ENCODE measurements around the gene COPG2. TPM values are rescaled to one million over a fixed set of nuclear protein-coding genes. Genes with fewer than 3 reads are reported as not detected.
"Not testable (repeated sequence)": the region's sequence is repeated elsewhere in the genome, so short reads cannot be mapped to it uniquely, and the experiment has no call there.

Gene COPG2
- total and polyA plus RNA-seq, 2 of the 8 experiments (the other 6 are each of a cell fraction or from before 2014, with no cell fraction given): 50.3 to 53.1 TPM

- not testable (repeated sequence) for DNase-seq (ENCODE audit: low read depth in 1 of 2, low spot score in 2 of 2); H2BK120ac ChIP-seq (replicated peaks; ENCODE audit: low read depth, low read length)
- peaks cover 18 to 20% of the 10 kb centered on the region in 2 experiments; a peak in 3 of 4 replicates for H3K9me3 ChIP-seq (ENCODE audit: insufficient read depth in 2 of 2, low read depth in 1 of 2, low read length in 1 of 2)
Measured at GRCh38 chr7:130692396-130692795, 23.8 kb upstream of the COPG2 start.

More at GRCh38 chr7:130692396-130692795, 23.8 kb upstream of the COPG2 start:
- H3K4me3 ChIP-seq (ENCODE audit: extremely low read depth in 1 of 4, insufficient read depth in 2 of 4, low read depth in 3 of 4, low read length in 4 of 4); H2BK20ac ChIP-seq (ENCODE audit: low read length); H4K8ac ChIP-seq (ENCODE audit: extremely low read depth, insufficient read depth, low read length); H3K36me3 ChIP-seq (ENCODE audit: control insufficient read depth in 2 of 4, insufficient read depth in 4 of 4, low read length in 3 of 4); FAIRE-seq; H2BK5ac ChIP-seq (ENCODE audit: low read depth, low read length); H3K56ac ChIP-seq (replicated peaks; ENCODE audit: insufficient read length, low read depth, low read length); H4K91ac ChIP-seq (replicated peaks; ENCODE audit: insufficient read length, low read length); H3K14ac ChIP-seq (ENCODE audit: insufficient read length); H3K4me1 ChIP-seq (replicated peaks in 1 of 4; ENCODE audit: control insufficient read depth in 3 of 4, insufficient read depth in 4 of 4, low read length in 3 of 4); H2BK15ac ChIP-seq (ENCODE audit: low read length); POLR2A ChIA-PET (ENCODE audit: partially characterized antibody); H2BK12ac ChIP-seq (ENCODE audit: low read depth, low read length); H3K4me2 ChIP-seq (ENCODE audit: insufficient read depth in 1 of 2, low read depth in 2 of 2, low read length in 2 of 2); H4K20me1 ChIP-seq (replicated peaks in 1 of 2; ENCODE audit: control insufficient read depth in 1 of 2, insufficient read depth in 2 of 2, low read length in 2 of 2); H3K23ac ChIP-seq (ENCODE audit: insufficient read length); H3K27ac ChIP-seq (ENCODE audit: low read depth, low read length); H4K5ac ChIP-seq (ENCODE audit: insufficient read length, low read depth, low read length); H3K18ac ChIP-seq (ENCODE audit: extremely low read depth, low read length); H2AK5ac ChIP-seq (ENCODE audit: low read depth, low read length); H3K79me1 ChIP-seq (ENCODE audit: low read depth, low read length); H3K9ac ChIP-seq (replicated peaks in 1 of 4; ENCODE audit: extremely low read depth in 1 of 4, low read depth in 3 of 4, low read length in 3 of 4); H3K27me3 ChIP-seq (replicated peaks in 1 of 4; ENCODE audit: control insufficient read depth in 3 of 4, extremely low read depth in 1 of 4, insufficient read depth in 3 of 4, low read length in 3 of 4); H3K23me2 ChIP-seq (ENCODE audit: low read depth, low read length); H3K79me2 ChIP-seq (ENCODE audit: control insufficient read depth in 1 of 2, insufficient read depth in 2 of 2, low read length in 2 of 2); H2AFZ ChIP-seq (ENCODE audit: low read length); H3K4ac ChIP-seq (replicated peaks; ENCODE audit: insufficient read length, low read depth, low read length): not testable (repeated sequence)
- CTCF ChIA-PET (ENCODE audit: partially characterized antibody): interaction anchor here (1.1 kb wide), 1 partner anchor 181 kb away, joined by 3 read pairs; no protein-coding TSS in a partner anchor
- WGBS, 2 experiments (ENCODE audit: extremely low coverage in 1 of 2, insufficient coverage in 1 of 2, insufficient read length in 1 of 2, insufficient replicate concordance in 2 of 2, low coverage in 1 of 2, low lambda C conversion rate in 2 of 2, missing lambda C conversion rate in 1 of 2): 76% methylated on average over 1 of the region's 1 CpG; no CpG with 5 or more reads in 1 of the 2 experiments

Data from H1 (cell line).